ENCODE results near the gene ZBTB37.
"Not testable (repeated sequence)": the region's sequence is repeated elsewhere in the genome, so short reads cannot be mapped to it uniquely, and the experiment has no call there.

Gene ZBTB37

GRCh38 chr1:173856014-173856413 is 12.2 kb upstream of the ZBTB37 start:
- no peak for FAIRE-seq
- no peak for DNase-seq (ENCODE audit: insufficient read length, low spot score)
- TF ChIP-seq POLR2A (IDR thresholded peaks at IDR 0.05; ENCODE audit: low read depth, low read length) (no peak), SPI1 (IDR thresholded peaks at IDR 0.05; ENCODE audit: low read depth, low read length) (no peak), TAF1 (IDR thresholded peaks at IDR 0.05; ENCODE audit: low read depth, low read length) (no peak), POU2F2 (IDR thresholded peaks at IDR 0.05; ENCODE audit: low read depth, low read length) (no peak)

DNA sequence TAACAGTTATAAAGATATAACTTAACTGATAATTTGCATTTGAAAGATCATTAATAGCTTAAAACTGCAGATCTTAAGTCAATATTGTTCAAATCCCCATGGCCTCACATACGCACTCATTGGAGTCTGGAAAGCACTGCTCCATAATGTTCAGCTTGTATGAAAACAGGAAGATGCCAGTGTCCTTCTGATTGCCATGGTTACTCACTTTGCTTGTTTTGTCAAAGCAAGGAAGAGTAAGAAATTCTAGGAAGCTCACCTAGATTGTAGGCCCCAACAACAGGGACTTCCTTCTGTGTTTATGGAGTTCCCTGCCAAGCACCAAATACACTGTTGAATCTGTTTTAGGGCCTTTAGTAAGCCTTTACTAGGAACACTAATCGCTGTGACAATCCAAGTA is 11.3 kb upstream of the ZBTB37 start:
- DNase-seq (ENCODE audit: insufficient read length, low spot score) (no peak), FAIRE-seq (no peak)
- TF ChIP-seq POU2F2 (IDR thresholded peaks at IDR 0.05; ENCODE audit: low read depth, low read length) (no peak), POLR2A (IDR thresholded peaks at IDR 0.05; ENCODE audit: low read depth, low read length) (peak; percentile 10; the same call in 1 of the 2 replicates)

DNA sequence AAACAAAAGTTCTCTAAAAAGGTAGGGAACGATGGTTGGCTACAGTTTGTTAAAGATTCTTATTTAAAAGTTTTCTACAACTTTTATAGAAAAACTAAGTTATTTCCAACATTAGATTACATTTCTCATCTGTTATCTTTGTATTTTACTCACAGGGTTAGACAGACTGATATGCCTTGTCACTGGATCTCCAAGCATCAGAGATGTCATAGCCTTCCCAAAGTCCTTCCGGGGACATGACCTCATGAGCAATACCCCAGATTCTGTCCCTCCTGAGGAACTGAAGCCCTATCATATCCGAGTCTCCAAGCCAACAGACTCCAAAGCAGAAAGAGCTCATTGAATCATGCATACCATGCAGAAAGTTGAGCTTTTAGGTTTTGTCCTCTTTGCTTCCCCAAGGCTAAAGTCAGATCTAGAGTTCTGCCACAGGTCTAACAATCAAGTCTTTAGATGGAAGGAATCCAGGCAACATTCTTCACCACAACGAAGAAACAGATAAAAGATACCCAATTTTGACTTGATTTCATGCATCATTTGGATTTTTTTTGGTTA is 10.7 kb upstream of the ZBTB37 start:
- no peak for DNase-seq (ENCODE audit: insufficient read length, low spot score)
- no peak for FAIRE-seq
- TF ChIP-seq TAF1 (IDR thresholded peaks at IDR 0.05; ENCODE audit: low read depth, low read length), result no peak
- TF ChIP-seq POLR2AphosphoS5 (IDR thresholded peaks at IDR 0.05; ENCODE audit: low read depth, low read length), result no peak
- no peak for TF ChIP-seq POLR2A (IDR thresholded peaks at IDR 0.05; ENCODE audit: low read depth, low read length)
- no peak for TF ChIP-seq SPI1 (IDR thresholded peaks at IDR 0.05; ENCODE audit: low read depth, low read length)
- no peak for TF ChIP-seq POU2F2 (IDR thresholded peaks at IDR 0.05; ENCODE audit: low read depth, low read length)
- no peak for TF ChIP-seq PAX5 (IDR thresholded peaks at IDR 0.05; ENCODE audit: insufficient read depth, low read length, severe bottlenecking)

DNA sequence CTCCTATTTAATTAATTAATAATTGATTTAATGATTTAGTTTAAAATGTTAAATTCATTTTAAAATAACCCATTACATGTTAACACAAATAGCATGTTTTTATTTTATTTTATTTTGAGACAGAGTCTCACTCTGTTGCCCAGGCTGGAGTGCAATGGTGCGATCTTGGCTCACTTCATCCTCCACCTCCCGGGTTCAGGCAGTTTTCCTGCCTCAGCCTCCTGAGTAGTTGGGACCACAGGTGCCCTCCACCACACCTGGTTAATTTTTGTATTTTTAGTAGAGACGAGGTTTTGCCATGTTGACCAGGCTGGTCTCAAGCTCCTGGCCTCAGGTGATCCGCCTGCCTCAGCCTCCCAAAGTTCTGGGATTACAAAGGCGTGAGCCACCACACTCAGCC is 8.6 kb upstream of the ZBTB37 start:
- FAIRE-seq; DNase-seq (ENCODE audit: insufficient read length, low spot score): not testable (repeated sequence)

DNA sequence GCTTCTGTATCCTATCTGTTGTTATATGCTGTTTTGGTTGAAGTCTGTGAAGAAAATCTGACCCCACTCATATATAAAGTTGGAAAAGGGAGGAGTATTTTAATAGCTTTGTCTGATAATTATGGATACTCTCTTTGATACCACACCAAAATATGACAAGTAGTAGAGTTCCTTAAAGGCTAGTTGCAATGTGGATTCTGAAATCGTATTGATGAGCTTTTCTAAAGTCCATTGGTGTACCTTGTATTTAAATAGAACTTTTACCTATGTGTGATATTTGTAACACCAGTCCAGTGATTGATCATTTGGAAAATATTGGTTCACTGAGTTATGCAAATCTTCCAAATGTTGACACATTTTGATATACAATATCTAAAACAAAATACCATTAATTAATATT is 8.1 kb upstream of the ZBTB37 start:
- no peak for FAIRE-seq
- TF ChIP-seq POLR2A (IDR thresholded peaks at IDR 0.05; ENCODE audit: low read depth, low read length) (no peak), PAX5 (IDR thresholded peaks at IDR 0.05; ENCODE audit: insufficient read depth, low read length, severe bottlenecking) (no peak), TAF1 (IDR thresholded peaks at IDR 0.05; ENCODE audit: low read depth, low read length) (no peak), SPI1 (IDR thresholded peaks at IDR 0.05; ENCODE audit: low read depth, low read length) (no peak), POU2F2 (IDR thresholded peaks at IDR 0.05; ENCODE audit: low read depth, low read length) (no peak), POLR2AphosphoS5 (IDR thresholded peaks at IDR 0.05; ENCODE audit: low read depth, low read length) (no peak)
- DNase-seq (ENCODE audit: insufficient read length, low spot score), result no peak

DNA sequence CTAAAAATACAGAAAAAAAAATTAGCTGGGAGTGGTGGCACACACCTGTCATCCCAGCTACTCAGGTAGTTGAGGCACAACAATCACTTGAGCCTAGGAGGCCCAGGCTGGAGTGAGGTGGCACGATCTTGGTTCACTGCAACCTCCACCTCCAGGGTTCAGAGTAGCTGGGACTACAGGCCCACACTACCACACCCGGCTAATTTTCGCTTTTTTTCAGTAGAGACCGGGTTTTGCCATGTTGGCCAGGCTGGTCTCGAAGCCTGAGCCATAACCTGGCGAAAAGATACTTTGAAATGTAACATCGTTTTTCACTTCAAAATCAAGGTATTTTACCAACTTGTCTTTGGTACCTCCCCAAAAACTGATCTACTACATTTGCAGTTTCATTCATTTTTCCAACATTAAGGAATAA is 6.4 kb upstream of the ZBTB37 start:
- TF ChIP-seq POU2F2 (IDR thresholded peaks at IDR 0.05; ENCODE audit: low read depth, low read length), result peak; percentile 38; the same call in 1 of the 2 replicates
- peak; percentile 6; the same call in 1 of the 2 replicates for TF ChIP-seq POLR2A (IDR thresholded peaks at IDR 0.05; ENCODE audit: low read depth, low read length)
- TF ChIP-seq TAF1 (IDR thresholded peaks at IDR 0.05; ENCODE audit: low read depth, low read length), result no peak
- TF ChIP-seq PAX5 (IDR thresholded peaks at IDR 0.05; ENCODE audit: insufficient read depth, low read length, severe bottlenecking), result no peak
- no peak for TF ChIP-seq SPI1 (IDR thresholded peaks at IDR 0.05; ENCODE audit: low read depth, low read length)
- peak; percentile 71 for TF ChIP-seq POLR2AphosphoS5 (IDR thresholded peaks at IDR 0.05; ENCODE audit: low read depth, low read length)
- FAIRE-seq, result peak; percentile 28
- DNase-seq (ENCODE audit: insufficient read length, low spot score), result no peak

- not testable (repeated sequence) for FAIRE-seq; DNase-seq (ENCODE audit: insufficient read length, low spot score)
- TF ChIP-seq POLR2AphosphoS5 (IDR thresholded peaks at IDR 0.05; ENCODE audit: low read depth, low read length), result peak; percentile 74; the same call in 1 of the 2 replicates
- TF ChIP-seq POLR2A (IDR thresholded peaks at IDR 0.05; ENCODE audit: low read depth, low read length), result peak; percentile 74
- peak; percentile 33; the same call in 1 of the 2 replicates for TF ChIP-seq POU2F2 (IDR thresholded peaks at IDR 0.05; ENCODE audit: low read depth, low read length)
Observed at GRCh38 chr1:173862146-173862768, 5.9 kb upstream of the ZBTB37 start.

DNA sequence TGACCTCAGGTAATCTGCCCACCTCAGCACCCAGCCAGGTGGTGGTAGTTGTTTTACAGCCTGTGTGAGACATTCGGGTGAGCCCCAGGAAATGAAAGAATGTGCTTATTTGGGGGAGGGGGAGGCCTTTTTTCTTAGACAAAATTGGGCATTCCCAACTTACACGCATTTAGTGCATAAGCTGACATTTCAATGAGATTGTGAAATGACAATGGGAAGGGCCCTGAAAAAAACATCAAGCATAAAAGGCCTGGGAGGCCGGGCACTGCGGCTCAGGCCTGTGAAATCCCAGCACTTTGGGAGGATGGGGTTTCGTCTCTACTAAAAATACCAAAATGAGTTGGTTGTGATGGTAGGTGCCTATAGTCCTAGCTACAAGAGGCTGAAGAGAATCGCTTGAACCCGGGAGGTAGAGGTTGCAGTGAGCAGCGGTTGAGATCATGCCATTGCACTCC is 5.4 kb upstream of the ZBTB37 start:
- no peak for FAIRE-seq

GRCh38 chr1:173863224-173864161 is 4.7 kb upstream of the ZBTB37 start:
- no peak for DNase-seq (ENCODE audit: insufficient read length, low spot score)
- no peak for FAIRE-seq
- TF ChIP-seq PAX5 (IDR thresholded peaks at IDR 0.05; ENCODE audit: insufficient read depth, low read length, severe bottlenecking) (no peak), POLR2AphosphoS5 (IDR thresholded peaks at IDR 0.05; ENCODE audit: low read depth, low read length) (peak; percentile 69; the same call in 1 of the 2 replicates), POLR2A (IDR thresholded peaks at IDR 0.05; ENCODE audit: low read depth, low read length) (peak; percentile 76; the same call in 1 of the 2 replicates)

More for the DNA sequence above, 5.4 kb upstream of the ZBTB37 start:
- no peak for TF ChIP-seq PAX5 (IDR thresholded peaks at IDR 0.05; ENCODE audit: insufficient read depth, low read length, severe bottlenecking)
- TF ChIP-seq POU2F2 (IDR thresholded peaks at IDR 0.05; ENCODE audit: low read depth, low read length), result no peak
- TF ChIP-seq TAF1 (IDR thresholded peaks at IDR 0.05; ENCODE audit: low read depth, low read length), result no peak
- no peak for TF ChIP-seq POLR2A (IDR thresholded peaks at IDR 0.05; ENCODE audit: low read depth, low read length)
- no peak; the same call in 1 of the 2 replicates for TF ChIP-seq POLR2AphosphoS5 (IDR thresholded peaks at IDR 0.05; ENCODE audit: low read depth, low read length)
- no peak for TF ChIP-seq SPI1 (IDR thresholded peaks at IDR 0.05; ENCODE audit: low read depth, low read length)
- DNase-seq (ENCODE audit: insufficient read length, low spot score), result no peak
